ENCODE data around the gene TCP11.

Gene TCP11

GRCh38 chr6:35177596-35177995 lies 36.5 kb upstream of the TCP11 start:
- H3K27ac ChIP-seq: no peak overlapping the region
- no peak for TF ChIP-seq CTCF (conservative IDR thresholded peaks at IDR 0.05)

DNA sequence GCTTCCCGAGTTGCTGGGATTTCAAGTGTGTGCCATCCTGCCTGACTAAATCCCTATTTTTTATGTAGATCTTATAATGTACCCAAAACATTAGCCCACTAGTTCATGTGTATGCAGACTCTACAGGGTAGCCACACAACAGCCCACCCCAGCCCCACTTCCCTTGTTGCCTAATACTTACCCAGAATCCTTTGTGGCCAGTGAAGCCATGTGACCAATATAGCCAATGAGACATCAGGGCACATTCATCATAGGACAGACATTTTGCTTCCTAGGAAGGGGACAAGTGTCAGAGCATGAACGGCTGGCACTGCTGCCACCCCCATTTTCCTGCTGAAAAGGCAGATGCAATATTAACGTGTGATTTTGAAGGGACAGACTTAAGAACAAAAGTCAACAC lies 36.0 kb upstream of the TCP11 start:
- H3K27ac ChIP-seq: no peak overlapping the region
- no peak for TF ChIP-seq CTCF (conservative IDR thresholded peaks at IDR 0.05)

DNA sequence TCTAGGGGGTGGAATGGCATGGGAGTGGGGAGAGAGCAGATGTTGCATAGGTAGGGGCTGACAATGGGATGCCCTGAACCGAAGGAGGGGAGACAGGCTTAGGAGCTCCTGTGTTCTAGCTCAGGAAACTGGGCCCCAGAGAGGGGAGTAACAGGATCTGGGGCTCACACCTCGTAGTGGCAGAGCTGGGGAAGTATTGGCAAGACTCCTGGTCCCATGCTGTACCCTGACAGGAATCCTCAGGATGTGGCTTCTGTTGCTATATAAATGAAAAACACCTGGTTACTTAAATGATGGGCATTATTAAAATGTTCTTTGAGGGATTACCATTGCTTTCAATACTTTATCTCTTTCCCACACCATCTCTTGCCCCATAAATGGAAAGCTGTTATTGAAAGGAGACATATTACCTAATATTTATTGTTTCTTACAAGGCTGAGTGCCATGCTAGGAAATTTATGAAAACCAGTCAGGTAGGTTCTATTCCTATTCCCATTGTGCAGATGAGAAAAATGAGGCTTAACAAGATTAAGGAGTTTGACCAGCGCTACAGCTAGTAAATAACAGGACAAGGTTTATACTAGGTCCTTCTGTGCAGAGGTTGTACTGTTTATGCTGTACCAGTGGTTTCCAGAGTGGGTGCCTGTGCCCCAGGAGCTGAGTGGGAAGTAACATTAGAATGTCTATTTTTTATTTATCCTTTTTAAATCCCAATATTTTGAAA lies 35.3 kb upstream of the TCP11 start:
- H3K27ac ChIP-seq: no peak overlapping the region
- TF ChIP-seq CTCF (conservative IDR thresholded peaks at IDR 0.05): no peak

- no peak for TF ChIP-seq CTCF (conservative IDR thresholded peaks at IDR 0.05)
- H3K27ac ChIP-seq: no peak overlapping the region
Observed at GRCh38 chr6:35174501-35174900, 33.4 kb upstream of the TCP11 start.

DNA sequence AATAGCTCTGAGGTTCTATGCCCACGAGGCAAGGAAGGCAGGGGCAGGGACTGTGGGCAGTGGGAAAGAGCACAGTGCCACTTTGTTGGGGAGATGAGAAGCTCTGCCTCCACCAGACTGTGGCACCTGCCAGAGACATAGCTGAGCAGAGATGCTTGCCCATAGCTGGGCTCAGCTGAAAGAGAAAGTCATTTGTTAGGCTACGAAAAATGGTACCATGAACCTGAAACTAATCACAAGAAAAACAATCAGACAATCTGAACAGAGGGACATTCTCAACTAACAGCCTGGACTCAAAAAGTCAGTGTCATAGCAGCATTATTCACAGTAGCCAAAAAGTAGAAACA lies 32.9 kb upstream of the TCP11 start:
- H3K27ac ChIP-seq: no peak overlapping the region

DNA sequence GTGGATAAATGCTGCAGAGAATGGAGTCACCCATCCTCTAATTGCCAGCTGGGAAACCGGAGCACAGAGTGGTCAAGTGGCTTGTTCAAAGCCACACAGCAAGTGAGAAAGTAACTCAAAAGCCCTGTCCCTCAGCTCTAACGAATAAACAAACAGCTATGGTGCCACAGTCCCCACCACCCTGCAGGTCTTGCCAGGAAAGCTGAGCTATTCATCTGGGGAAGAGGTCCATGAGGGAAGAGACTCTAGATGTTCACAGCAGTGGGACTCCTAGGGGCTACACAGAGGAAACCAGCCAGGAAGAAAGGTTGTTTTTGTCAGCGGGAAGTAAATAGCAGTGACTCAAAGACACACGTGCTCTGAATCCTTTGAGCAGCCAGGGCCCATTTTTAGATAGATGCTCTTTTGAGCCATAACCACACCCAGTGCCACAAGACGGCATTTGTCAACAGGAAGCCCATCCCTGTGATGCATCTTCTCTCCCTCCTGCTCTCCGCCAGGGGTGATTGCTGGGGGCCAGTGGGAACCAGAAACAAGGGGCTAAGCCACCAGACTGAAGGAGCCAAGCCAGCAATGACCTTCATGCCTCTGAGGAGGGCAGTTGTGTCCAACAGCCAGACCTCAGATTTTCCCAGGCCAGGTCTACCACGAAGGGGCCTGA lies 32.4 kb upstream of the TCP11 start:
- no peak for TF ChIP-seq CTCF (conservative IDR thresholded peaks at IDR 0.05)
- H3K27ac ChIP-seq: no peak overlapping the region

More for the DNA sequence above, 32.9 kb upstream of the TCP11 start:
- TF ChIP-seq CTCF (conservative IDR thresholded peaks at IDR 0.05): no peak

DNA sequence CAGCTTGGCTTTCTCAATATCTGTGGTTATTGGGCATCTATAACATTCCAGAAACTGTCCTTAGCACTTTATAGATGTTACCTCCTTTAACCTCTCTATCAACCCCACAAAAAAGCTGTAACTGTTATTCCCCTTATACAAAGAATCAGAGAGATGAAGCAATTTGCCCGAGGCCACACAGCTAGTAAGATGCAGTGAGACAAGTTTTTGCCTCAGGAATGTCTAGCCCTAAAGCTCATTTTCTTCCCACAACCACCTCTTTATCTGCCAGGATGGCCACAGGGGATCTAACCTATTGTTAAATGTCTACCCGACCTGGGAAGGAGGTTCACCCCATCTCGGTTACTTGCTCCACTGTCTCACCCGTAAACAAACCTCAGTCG lies 31.9 kb upstream of the TCP11 start:
- no peak overlapping the region for H3K27ac ChIP-seq
- no peak for TF ChIP-seq CTCF (conservative IDR thresholded peaks at IDR 0.05)

All from VCaP (cell line).